ENCODE measurements around the gene DCTN3. TPM values are rescaled to one million over a fixed set of nuclear protein-coding genes. Genes with fewer than 3 reads are reported as not detected.

The DCTN3 gene
- total RNA-seq, 1 experiment from 2014 or later: 27.5 TPM

GRCh38 chr9:34635556-34635955, 15.3 kb upstream of the DCTN3 start:
- Mint-ChIP-seq H3K9me3 (no peaks in the 10 kb centered on the region), H3K4me1 (peaks cover 25% of the 10 kb centered on the region), H3K36me3 (peaks cover 4% of the 10 kb centered on the region), H3K27ac (no peak overlapping the region), H3K4me3 (peak overlapping the region; percentile 83), H3K27me3 (ENCODE audit: low read depth) (peaks cover 31% of the 10 kb centered on the region)
- ChIA-PET CTCF (interaction anchor here (0.5 to 6.7 kb wide), 9 partner anchors 10 to 232 kb away, joined by 3 to 94 read pairs (median 7); partner anchors contain the start of genes GALT and RPP25L), POLR2A (no interaction called here)
- DNase-seq (ENCODE audit: low spot score): no peak
- no peak for ATAC-seq
- TF ChIP-seq ZNF396 (CRISPR knock-in tag; IDR thresholded peaks at IDR 0.05; ENCODE audit: borderline replicate concordance): no peak
- 0 out of 2 replicates have a peak, but pooled peaks have one; percentile 31 for TF ChIP-seq FOXP1 (CRISPR knock-in tag; IDR thresholded peaks at IDR 0.05; ENCODE audit: borderline replicate concordance)

GRCh38 chr9:34634551-34635248, 14.4 kb upstream of the DCTN3 start:
- Mint-ChIP-seq H3K36me3 (peaks cover 4% of the 10 kb centered on the region), H3K27ac (no peak overlapping the region), H3K27me3 (ENCODE audit: low read depth) (peaks cover 40% of the 10 kb centered on the region), H3K4me1 (peaks cover 30% of the 10 kb centered on the region), H3K4me3 (no peak overlapping the region), H3K9me3 (no peaks in the 10 kb centered on the region)
- ATAC-seq (no peak), DNase-seq (ENCODE audit: low spot score) (no peak)
- TF ChIP-seq USF1 (CRISPR knock-in tag; IDR thresholded peaks at IDR 0.05): no peak
- no peak for TF ChIP-seq ZSCAN18 (CRISPR knock-in tag; IDR thresholded peaks at IDR 0.05)
- no peak for TF ChIP-seq OVOL2 (CRISPR knock-in tag; IDR thresholded peaks at IDR 0.05; ENCODE audit: borderline replicate concordance)
- no peak for TF ChIP-seq HMGXB4 (CRISPR knock-in tag; IDR thresholded peaks at IDR 0.05)
- TF ChIP-seq ZNF232 (CRISPR knock-in tag; IDR thresholded peaks at IDR 0.05): no peak
- no peak for TF ChIP-seq CBFB (CRISPR knock-in tag; IDR thresholded peaks at IDR 0.05; ENCODE audit: low read depth)
- TF ChIP-seq CREB1 (CRISPR knock-in tag; IDR thresholded peaks at IDR 0.05): no peak
- TF ChIP-seq ZNF138 (CRISPR knock-in tag; conservative IDR thresholded peaks at IDR 0.05): no peak
- ChIA-PET POLR2A (interaction anchor here (1.2 kb wide), 1 partner anchor 11 kb away, joined by 8 read pairs; the partner anchor contains the start of gene GALT), CTCF (interaction anchor here (0.5 to 6.7 kb wide), 33 partner anchors 8 to 231 kb away, joined by 3 to 94 read pairs (median 6); partner anchors contain the start of genes DCTN3, ENHO, GALT and IL11RA)

GRCh38 chr9:34633851-34634550, 13.7 kb upstream of the DCTN3 start:
- peak; percentile 46 for ATAC-seq
- TF ChIP-seq ZNF121 (CRISPR knock-in tag; IDR thresholded peaks at IDR 0.05) (peak; percentile 91), MYBL2 (CRISPR knock-in tag; IDR thresholded peaks at IDR 0.05) (no peak), TP53 (CRISPR knock-in tag; IDR thresholded peaks at IDR 0.05) (no peak), ESRRA (CRISPR knock-in tag; IDR thresholded peaks at IDR 0.05; ENCODE audit: borderline replicate concordance) (no peak), CTCF (IDR thresholded peaks at IDR 0.05) (peak; percentile 68), ZBTB21 (CRISPR knock-in tag; IDR thresholded peaks at IDR 0.05; ENCODE audit: borderline replicate concordance) (no peak), TEAD1 (CRISPR knock-in tag; IDR thresholded peaks at IDR 0.05) (0 out of 2 replicates have a peak, but pooled peaks have one; percentile 15), SP1 (CRISPR knock-in tag; conservative IDR thresholded peaks at IDR 0.05) (peak; percentile 34; the same call in 1 of the 2 replicates)
- H3K27me3 Mint-ChIP-seq (ENCODE audit: low read depth): peaks cover 47% of the 10 kb centered on the region
- H3K27ac Mint-ChIP-seq: peak overlapping the region; percentile 26; the same call in 1 of the 2 replicates
- no peak overlapping the region for H3K4me3 Mint-ChIP-seq
- no peaks in the 10 kb centered on the region for H3K9me3 Mint-ChIP-seq
- ChIA-PET CTCF (interaction anchor here (0.6 to 6.7 kb wide), 33 partner anchors 9 to 230 kb away, joined by 3 to 94 read pairs (median 5); partner anchors contain the start of genes DCTN3, ENHO, GALT and IL11RA), POLR2A (interaction anchor here (1.1 to 1.2 kb wide), 2 partner anchors 9 to 12 kb away, joined by 6 to 8 read pairs; partner anchors contain the start of gene GALT)
- H3K4me1 Mint-ChIP-seq: peaks cover 34% of the 10 kb centered on the region
- H3K36me3 Mint-ChIP-seq: peaks cover 4% of the 10 kb centered on the region
- peak; percentile 75 for DNase-seq (ENCODE audit: low spot score)
